H1 (cell line): ENCODE results near the gene BCO1. TPM values are rescaled to one million over a fixed set of nuclear protein-coding genes. Genes with fewer than 3 reads are reported as not detected.

ENCODE experiments used
- CTCF ChIA-PET: fragments of 300-600 bp; sonication (Branson Sonifier 250); formaldehyde crosslinking; loops from one replicate; lab custom pipeline; 2021; ENCODE audit not compliant: partially characterized antibody; lab: Charles Lee
- POLR2A ChIA-PET: fragments of 300-600 bp; sonication (Branson Sonifier 250); formaldehyde crosslinking; loops from one replicate; lab custom pipeline; 2021; ENCODE audit warnings: inconsistent platforms; ENCODE audit not compliant: partially characterized antibody; lab: Charles Lee
- DNase-seq, 2 experiments: peaks; one replicate each; pipeline versions ENCODE4 v3.0.0 to v3.0.0-alpha.2; 2010 to 2022; ENCODE audit warnings: low spot score in 2 of 2, low read depth in 1 of 2, mixed read lengths in 1 of 2
- FAIRE-seq: peaks from 2 replicates; lab custom pipeline; 2011; peaks lifted over from hg19 to GRCh38; lab: Jason Lieb, UNC
- H2AFZ ChIP-seq: 2 replicates; pipeline ENCODE4 v1.8.1; 2012; ENCODE audit warnings: low read length, inconsistent platforms
- H2AK5ac ChIP-seq: 2 replicates; pipeline ENCODE4 v1.6.1; 2013; ENCODE audit warnings: low read depth, low read length
- H2BK120ac ChIP-seq: replicated peaks from 2 replicates; pipeline ENCODE3; 2013; ENCODE audit warnings: low read depth, low read length, inconsistent platforms
- H2BK12ac ChIP-seq: 2 replicates; pipeline ENCODE4 v1.6.1; 2013; ENCODE audit warnings: low read depth, low read length
- H2BK15ac ChIP-seq: 2 replicates; pipeline ENCODE4 v1.6.1; 2013; ENCODE audit warnings: low read length
- H2BK20ac ChIP-seq: 2 replicates; pipeline ENCODE4 v1.6.1; 2013; ENCODE audit warnings: low read length
- H2BK5ac ChIP-seq: 2 replicates; pipeline ENCODE4 v1.6.1; 2013; ENCODE audit warnings: low read depth, low read length
- H3K14ac ChIP-seq: 2 replicates; pipeline ENCODE4 v1.6.1; 2013; ENCODE audit warnings: inconsistent platforms; ENCODE audit not compliant: insufficient read length
- H3K18ac ChIP-seq: 2 replicates; pipeline ENCODE4 v1.6.1; 2013; ENCODE audit warnings: low read length; ENCODE audit errors: extremely low read depth
- H3K23ac ChIP-seq: 2 replicates; pipeline ENCODE4 v1.6.1; 2013; ENCODE audit warnings: inconsistent platforms; ENCODE audit not compliant: insufficient read length
- H3K23me2 ChIP-seq: 2 replicates; pipeline ENCODE4 v1.6.1; 2013; ENCODE audit warnings: low read depth, low read length
- H3K27ac ChIP-seq: 2 replicates; pipeline ENCODE4 v1.6.1; 2011; ENCODE audit warnings: low read depth, low read length, inconsistent platforms
- H3K27me3 ChIP-seq, 4 experiments: replicated peaks in 1 of 4; 1 replicate in 1 of 4; 2 replicates in 3 of 4; pipeline versions ENCODE4 v1.6.1 to v1.8.1; 2011 to 2013; ENCODE audit warnings: low read length in 3 of 4, mild to moderate bottlenecking in 3 of 4, inconsistent platforms in 2 of 4, mixed read lengths in 2 of 4, moderate library complexity in 1 of 4; ENCODE audit not compliant: control insufficient read depth in 3 of 4, insufficient read depth in 3 of 4; ENCODE audit errors: extremely low read depth in 1 of 4
- H3K36me3 ChIP-seq, 4 experiments: 2 replicates each; pipeline versions ENCODE4 v1.6.1 to v1.8.1; 2011 to 2013; ENCODE audit warnings: mild to moderate bottlenecking in 4 of 4, low read length in 3 of 4, moderate library complexity in 2 of 4, control low read depth in 1 of 4, inconsistent platforms in 1 of 4; ENCODE audit not compliant: insufficient read depth in 4 of 4, control insufficient read depth in 2 of 4
- H3K4ac ChIP-seq: replicated peaks from 2 replicates; pipeline ENCODE3; 2013; ENCODE audit warnings: low read length, low read depth, mixed read lengths, inconsistent platforms; ENCODE audit not compliant: insufficient read length
- H3K4me1 ChIP-seq, 4 experiments: replicated peaks in 1 of 4; 1 replicate in 1 of 4; 2 replicates in 3 of 4; pipeline versions ENCODE4 v1.6.1 to v1.8.1; 2011 to 2013; ENCODE audit warnings: low read length in 3 of 4, inconsistent platforms in 2 of 4, mixed read lengths in 1 of 4; ENCODE audit not compliant: insufficient read depth in 4 of 4, control insufficient read depth in 3 of 4
- H3K4me2 ChIP-seq, 2 experiments: 2 replicates each; pipeline versions ENCODE4 v1.6.1 to v1.8.1; 2011 to 2013; ENCODE audit warnings: low read depth in 2 of 2, low read length in 2 of 2, control low read depth in 1 of 2, inconsistent platforms in 1 of 2, mild to moderate bottlenecking in 1 of 2; ENCODE audit not compliant: insufficient read depth in 1 of 2
- H3K4me3 ChIP-seq, 4 experiments: fragments of 200-600, 300-600 bp in 1 of 4; sonication (generic), shearing (Covaris generic), sonication (Bioruptor Twin) in 1 of 4; 2 replicates each; pipeline versions ENCODE4 v1.5.1 to v1.8.1; 2011 to 2016; ENCODE audit warnings: low read length in 4 of 4, low read depth in 3 of 4, control low read depth in 2 of 4, inconsistent platforms in 2 of 4, mild to moderate bottlenecking in 2 of 4, mixed read lengths in 1 of 4, moderate library complexity in 1 of 4; ENCODE audit not compliant: insufficient read depth in 2 of 4; ENCODE audit errors: extremely low read depth in 1 of 4
- H3K56ac ChIP-seq: replicated peaks from 2 replicates; pipeline ENCODE3; 2013; ENCODE audit warnings: low read depth, mild to moderate bottlenecking, mixed read lengths, low read length, inconsistent platforms; ENCODE audit not compliant: insufficient read length
- H3K79me1 ChIP-seq: 2 replicates; pipeline ENCODE4 v1.6.1; 2013; ENCODE audit warnings: low read depth, low read length, control low read depth
- H3K79me2 ChIP-seq, 2 experiments: 2 replicates each; pipeline versions ENCODE4 v1.6.1 to v1.8.1; 2012 to 2013; ENCODE audit warnings: low read length in 2 of 2, mild to moderate bottlenecking in 2 of 2, inconsistent platforms in 1 of 2; ENCODE audit not compliant: insufficient read depth in 2 of 2, control insufficient read depth in 1 of 2
- H3K9ac ChIP-seq, 4 experiments: replicated peaks in 1 of 4; 1 replicate in 1 of 4; 2 replicates in 3 of 4; pipeline versions ENCODE4 v1.6.1 to v1.8.1; 2011 to 2013; ENCODE audit warnings: low read depth in 3 of 4, low read length in 3 of 4, control low read depth in 2 of 4, mild to moderate bottlenecking in 2 of 4, moderate library complexity in 2 of 4, inconsistent platforms in 1 of 4; ENCODE audit errors: extremely low read depth in 1 of 4
- H3K9me3 ChIP-seq, 2 experiments: 2 replicates each; pipeline versions ENCODE4 v1.6.1 to v1.8.1; 2012 to 2013; ENCODE audit warnings: mild to moderate bottlenecking in 2 of 2, moderate library complexity in 2 of 2, control low read depth in 1 of 2, inconsistent platforms in 1 of 2, low read depth in 1 of 2, low read length in 1 of 2, mixed read lengths in 1 of 2; ENCODE audit not compliant: insufficient read depth in 2 of 2
- H4K20me1 ChIP-seq, 2 experiments: replicated peaks in 1 of 2; 2 replicates each; pipeline versions ENCODE3 to v1.8.1; 2011 to 2013; ENCODE audit warnings: inconsistent platforms in 2 of 2, low read length in 2 of 2, mild to moderate bottlenecking in 1 of 2; ENCODE audit not compliant: insufficient read depth in 2 of 2, control insufficient read depth in 1 of 2
- H4K5ac ChIP-seq: 2 replicates; pipeline ENCODE4 v1.6.1; 2013; ENCODE audit warnings: low read length, low read depth, mixed read lengths, inconsistent platforms; ENCODE audit not compliant: insufficient read length
- H4K8ac ChIP-seq: 2 replicates; pipeline ENCODE4 v1.8.0; 2013; ENCODE audit warnings: mild to moderate bottlenecking, moderate library complexity, low read length, inconsistent platforms; ENCODE audit not compliant: insufficient read depth; ENCODE audit errors: extremely low read depth
- H4K91ac ChIP-seq: replicated peaks from 2 replicates; pipeline ENCODE3; 2013; ENCODE audit warnings: low read length, mixed read lengths, inconsistent platforms; ENCODE audit not compliant: insufficient read length
- CHD2 ChIP-seq: IDR thresholded peaks from 2 replicates; pipeline ENCODE4 v1.6.1; 2012; ENCODE audit warnings: low read length, improper control_type of control experiment
- CTCF ChIP-seq, 3 experiments: IDR thresholded peaks; 1 replicate in 2 of 3; 2 replicates in 1 of 3; pipeline versions ENCODE4 v1.5.1 to v1.6.1; 2011; ENCODE audit warnings: low read length in 3 of 3, mild to moderate bottlenecking in 3 of 3, inconsistent platforms in 2 of 3, low read depth in 1 of 3, moderate library complexity in 1 of 3; ENCODE audit not compliant: insufficient read depth in 1 of 3; ENCODE audit errors: control extremely low read depth in 1 of 3
- FOSL1 ChIP-seq: IDR thresholded peaks from 2 replicates; pipeline ENCODE4 v1.6.1; 2011; ENCODE audit warnings: mild to moderate bottlenecking, low read depth, low read length, moderate library complexity; ENCODE audit not compliant: insufficient read depth
- GTF2F1 ChIP-seq: IDR thresholded peaks from 2 replicates; pipeline ENCODE4 v1.6.1; 2012; ENCODE audit warnings: low read depth, low read length, improper control_type of control experiment, borderline replicate concordance
- HDAC2 ChIP-seq, 2 experiments: fragments of 300-600 bp in 1 of 2; sonication (generic) in 1 of 2; IDR thresholded peaks; 2 replicates each; pipeline ENCODE4 v1.6.1; 2011 to 2012; ENCODE audit warnings: low read depth in 2 of 2, low read length in 2 of 2, mild to moderate bottlenecking in 2 of 2, moderate library complexity in 2 of 2, borderline replicate concordance in 1 of 2, inconsistent platforms in 1 of 2
- POLR2AphosphoS5 ChIP-seq: IDR thresholded peaks from 2 replicates; pipeline ENCODE4 v1.6.1; 2011; ENCODE audit warnings: low read depth, low read length
- RBBP5 ChIP-seq: IDR thresholded peaks from 2 replicates; pipeline ENCODE4 v1.7.1; 2012; ENCODE audit warnings: low read depth, mild to moderate bottlenecking, inconsistent platforms, low read length, moderate library complexity, borderline replicate concordance
- SP4 ChIP-seq: IDR thresholded peaks from 2 replicates; pipeline ENCODE4 v1.6.1; 2012; ENCODE audit warnings: low read length, inconsistent platforms
- TAF1 ChIP-seq: IDR thresholded peaks from 2 replicates; pipeline ENCODE4 v1.6.1; 2011; ENCODE audit warnings: mild to moderate bottlenecking, low read depth, low read length
- TAF7 ChIP-seq: optimal IDR thresholded peaks from 2 replicates; pipeline ENCODE3; 2011; ENCODE audit warnings: low read depth, mild to moderate bottlenecking, inconsistent platforms, low read length, moderate library complexity, borderline replicate concordance
- TBP ChIP-seq: IDR thresholded peaks from 2 replicates; pipeline ENCODE4 v1.6.1; 2011; ENCODE audit warnings: low read depth, low read length, improper control_type of control experiment
- WGBS, 2 experiments: shearing (Covaris generic) in 1 of 2; methylation state at CpG; one replicate each; pipeline versions ENCODE4 v1.1.6 to v1.1.7; 2013 to 2015; ENCODE audit warnings: low lambda C conversion rate in 2 of 2, mixed read lengths in 2 of 2, inconsistent platforms in 1 of 2, low coverage in 1 of 2, missing lambda C conversion rate in 1 of 2; ENCODE audit not compliant: insufficient replicate concordance in 2 of 2, insufficient coverage in 1 of 2, insufficient read length in 1 of 2; ENCODE audit errors: extremely low coverage in 1 of 2, missing lambda C conversion rate in 1 of 2; 5-methylcytosine and 5-hydroxymethylcytosine counted together
- polyA plus RNA-seq, 7 experiments: library from polyadenylated mRNA; depleted of rRNA in 3 of 7; stranded (reverse) in 5 of 7; unstranded in 2 of 7; fragments of >200 nt in 5 of 7; fragments of 200-250 nt in 2 of 7; gene quantifications; 1 replicate in 5 of 7; 2 replicates in 1 of 7; 4 replicates in 1 of 7; pipeline versions ENCODE4 v1.2.1 to v1.2.3, GENCODE V29; 2011 to 2013; ENCODE audit warnings: missing spikeins in 2 of 7, mixed read lengths in 2 of 7
- total RNA-seq: library from RNA; stranded (reverse); fragmentation: NEBNext Ultra II Directional; extraction: Animal tissue kit (Norgen Biotek cat#: 25700); gene quantifications from 2 replicates; pipeline ENCODE4 v1.2.1, GENCODE V29; 2021

BCO1 gene
- total and polyA plus RNA-seq, 2 of the 8 experiments (the other 6 are each of a cell fraction or from before 2014, with no cell fraction given), result 0.21 TPM; not detected in 1

GRCh38 chr16:81321039-81321438 is 82.5 kb downstream of the BCO1 start:
- Histone ChIP-seq H4K5ac (no peak overlapping the region), H3K79me2 (peaks cover 11 to 95% of the 10 kb centered on the region in 2 experiments), H3K14ac (no peak overlapping the region), H2AK5ac (no peak overlapping the region), H3K4me2 (no peak overlapping the region), H2BK5ac (no peak overlapping the region), H3K18ac (no peak overlapping the region), H2BK120ac (no peak overlapping the region), H3K23me2 (0 out of 2 replicates have a peak, but pooled peaks cover 2% of the 10 kb centered on the region), H4K20me1 (peaks cover 7 to 12% of the 10 kb centered on the region in 2 experiments), H2BK20ac (no peak overlapping the region), H2BK15ac (no peak overlapping the region), H3K4me3 (no peak overlapping the region), H3K79me1 (peaks cover 11% of the 10 kb centered on the region; the same call in 1 of the 2 replicates), H3K23ac (no peak overlapping the region), H3K9me3 (no peaks in the 10 kb centered on the region), H4K91ac (no peak overlapping the region), H2BK12ac (no peak overlapping the region), H2AFZ (no peak overlapping the region), H3K4ac (no peak overlapping the region), H3K27me3 (no peaks in the 10 kb centered on the region), H3K27ac (no peak overlapping the region), H3K36me3 (no peaks in the 10 kb centered on the region), H3K56ac (no peak overlapping the region), H3K4me1 (peaks cover 0 to 3% (median 2%) of the 10 kb centered on the region in 4 experiments; a peak in 4 of 7 replicates), H3K9ac (no peak overlapping the region), H4K8ac (no peak overlapping the region)
- no peak for DNase-seq
- 100% methylated on average over 2 of the region's 2 CpGs; no CpG with 5 or more reads in 1 of the 2 experiments for WGBS, 2 experiments
- POLR2A ChIA-PET, result no interaction called here
- no peak for FAIRE-seq
- CTCF ChIA-PET, result interaction anchor here (0.6 to 1.3 kb wide), 2 partner anchors 25 to 249 kb away, joined by 3 read pairs; no protein-coding TSS in a partner anchor
- no peak for TF ChIP-seq SP4
- no peak for TF ChIP-seq POLR2AphosphoS5
- TF ChIP-seq FOSL1, result no peak
- TF ChIP-seq CHD2, result no peak
- TF ChIP-seq GTF2F1, result no peak
- no peak for TF ChIP-seq TAF7
- no peak for TF ChIP-seq CTCF (IDR thresholded peaks at IDR 0.05; ENCODE audit: control extremely low read depth in 1 of 3, insufficient read depth in 1 of 3, low read depth in 1 of 3, low read length in 3 of 3)
- TF ChIP-seq RBBP5, result no peak
- no peak for TF ChIP-seq TBP
- TF ChIP-seq HDAC2 (IDR thresholded peaks at IDR 0.05; ENCODE audit: borderline replicate concordance in 1 of 2, low read depth in 2 of 2, low read length in 2 of 2), result no peak
- TF ChIP-seq TAF1, result no peak
